Measurements from ENCODE around the gene CRNKL1.
A peak's percentile ranks its signal among the peaks of the same experiment; 100 is the strongest.

Gene CRNKL1

GRCh38 chr20:20034486-20034885 is 17.8 kb downstream of the CRNKL1 start:
- no peak overlapping the region for H3K27ac Mint-ChIP-seq
- no peaks in the 10 kb centered on the region for H3K9me3 Mint-ChIP-seq
- peaks cover 6% of the 10 kb centered on the region for H3K4me1 Mint-ChIP-seq (ENCODE audit: low read depth)
- no peak for DNase-seq (ENCODE audit: low spot score)
- no peaks in the 10 kb centered on the region for H3K27me3 Mint-ChIP-seq (ENCODE audit: low read depth)
- H3K36me3 Mint-ChIP-seq (ENCODE audit: low read depth): peaks cover 54% of the 10 kb centered on the region
- H3K4me3 Mint-ChIP-seq: no peak overlapping the region

- H3K4me1 Mint-ChIP-seq (ENCODE audit: low read depth): peaks cover 6% of the 10 kb centered on the region
- H3K27me3 Mint-ChIP-seq (ENCODE audit: low read depth): no peaks in the 10 kb centered on the region
- no peak for DNase-seq (ENCODE audit: low spot score)
- H3K36me3 Mint-ChIP-seq (ENCODE audit: low read depth): peaks cover 50% of the 10 kb centered on the region
- H3K27ac Mint-ChIP-seq: no peak overlapping the region
- no peak overlapping the region for H3K4me3 Mint-ChIP-seq
- no peaks in the 10 kb centered on the region for H3K9me3 Mint-ChIP-seq
Observed at GRCh38 chr20:20031790-20032189, 20.5 kb downstream of the CRNKL1 start.

DNA sequence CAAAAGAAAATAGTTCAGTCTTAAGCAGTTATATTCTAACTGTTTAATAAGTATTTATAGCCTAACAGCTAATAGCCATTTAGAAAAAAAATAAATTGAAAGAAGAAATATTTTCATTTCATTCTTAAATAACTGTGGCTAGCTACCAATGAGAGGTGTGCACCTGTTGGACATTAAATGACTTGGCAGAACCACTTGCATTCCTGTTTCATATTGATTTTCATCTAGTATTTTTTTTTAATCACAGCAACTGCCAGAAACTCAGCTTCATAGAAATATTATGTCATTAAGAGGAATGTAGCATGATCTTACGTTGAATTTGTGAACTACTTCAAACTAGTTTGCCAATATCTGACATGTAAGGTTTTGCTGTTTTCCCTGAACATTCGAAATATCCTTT is 25.0 kb downstream of the CRNKL1 start:
- no peaks in the 10 kb centered on the region for H3K9me3 Mint-ChIP-seq
- H3K27me3 Mint-ChIP-seq (ENCODE audit: low read depth): no peaks in the 10 kb centered on the region
- H3K27ac Mint-ChIP-seq: no peak overlapping the region
- H3K4me3 Mint-ChIP-seq: no peak overlapping the region
- H3K4me1 Mint-ChIP-seq (ENCODE audit: low read depth): peaks cover 15% of the 10 kb centered on the region
- H3K36me3 Mint-ChIP-seq (ENCODE audit: low read depth): peaks cover 32% of the 10 kb centered on the region
- DNase-seq (ENCODE audit: low spot score): no peak

DNA sequence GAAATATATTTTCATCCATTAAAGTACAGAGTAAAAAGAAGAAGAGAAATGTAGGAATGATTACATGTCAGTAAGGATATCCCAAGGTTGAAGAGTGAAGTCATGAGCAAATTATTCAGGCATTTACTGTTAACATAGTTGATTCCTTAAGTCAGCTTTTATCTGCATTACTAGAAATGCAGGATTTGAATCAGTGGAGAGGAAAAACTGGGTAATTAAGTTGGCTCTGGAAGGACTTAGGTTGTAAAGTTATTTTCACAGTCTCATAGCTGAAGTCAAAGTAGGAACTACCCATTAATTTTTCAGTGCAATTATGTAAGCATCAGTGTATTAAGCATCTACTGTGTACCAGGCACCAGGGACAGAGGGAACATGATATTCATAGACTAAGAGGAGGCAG is 27.3 kb downstream of the CRNKL1 start:
- peaks cover 24% of the 10 kb centered on the region for H3K36me3 Mint-ChIP-seq (ENCODE audit: low read depth)
- H3K27ac Mint-ChIP-seq: no peak overlapping the region

GRCh38 chr20:20023395-20023794 is 28.9 kb downstream of the CRNKL1 start:
- Mint-ChIP-seq H3K27ac (no peak overlapping the region), H3K27me3 (ENCODE audit: low read depth) (no peaks in the 10 kb centered on the region), H3K9me3 (no peaks in the 10 kb centered on the region), H3K4me1 (ENCODE audit: low read depth) (peaks cover 39% of the 10 kb centered on the region), H3K4me3 (no peak overlapping the region), H3K36me3 (ENCODE audit: low read depth) (peaks cover 23% of the 10 kb centered on the region)
- no peak for DNase-seq (ENCODE audit: low spot score)

More for the DNA sequence above, 27.3 kb downstream of the CRNKL1 start:
- Mint-ChIP-seq H3K4me3 (no peak overlapping the region), H3K9me3 (no peaks in the 10 kb centered on the region), H3K4me1 (ENCODE audit: low read depth) (peaks cover 29% of the 10 kb centered on the region), H3K27me3 (ENCODE audit: low read depth) (no peaks in the 10 kb centered on the region)
- DNase-seq (ENCODE audit: low spot score): no peak

- H3K9me3 Mint-ChIP-seq: no peaks in the 10 kb centered on the region
- peak overlapping the region; percentile 79 for H3K27ac Mint-ChIP-seq
- DNase-seq (ENCODE audit: low spot score): no peak
- peaks cover 42% of the 10 kb centered on the region for H3K4me1 Mint-ChIP-seq (ENCODE audit: low read depth)
- H3K4me3 Mint-ChIP-seq: peak overlapping the region; percentile 42
- no peaks in the 10 kb centered on the region for H3K27me3 Mint-ChIP-seq (ENCODE audit: low read depth)
- H3K36me3 Mint-ChIP-seq (ENCODE audit: low read depth): peaks cover 21% of the 10 kb centered on the region
Observed at GRCh38 chr20:20022498-20022897, 29.8 kb downstream of the CRNKL1 start.

- H3K9me3 Mint-ChIP-seq: no peaks in the 10 kb centered on the region
- H3K36me3 Mint-ChIP-seq (ENCODE audit: low read depth): peaks cover 16% of the 10 kb centered on the region
- no peak for DNase-seq (ENCODE audit: low spot score)
- no peaks in the 10 kb centered on the region for H3K27me3 Mint-ChIP-seq (ENCODE audit: low read depth)
- H3K4me1 Mint-ChIP-seq (ENCODE audit: low read depth): peaks cover 44% of the 10 kb centered on the region
- peak overlapping the region; percentile 67 for H3K27ac Mint-ChIP-seq
- peak overlapping the region; percentile 32 for H3K4me3 Mint-ChIP-seq
Observed at GRCh38 chr20:20021835-20022234, 30.4 kb downstream of the CRNKL1 start.

GRCh38 chr20:20020908-20021307 is 31.4 kb downstream of the CRNKL1 start:
- no peaks in the 10 kb centered on the region for H3K27me3 Mint-ChIP-seq (ENCODE audit: low read depth)
- H3K4me3 Mint-ChIP-seq: peak overlapping the region; percentile 11
- H3K36me3 Mint-ChIP-seq (ENCODE audit: low read depth): peaks cover 13% of the 10 kb centered on the region
- peak overlapping the region; percentile 46 for H3K27ac Mint-ChIP-seq
- H3K4me1 Mint-ChIP-seq (ENCODE audit: low read depth): peaks cover 48% of the 10 kb centered on the region
- DNase-seq (ENCODE audit: low spot score): no peak
- H3K9me3 Mint-ChIP-seq: no peaks in the 10 kb centered on the region

DNA sequence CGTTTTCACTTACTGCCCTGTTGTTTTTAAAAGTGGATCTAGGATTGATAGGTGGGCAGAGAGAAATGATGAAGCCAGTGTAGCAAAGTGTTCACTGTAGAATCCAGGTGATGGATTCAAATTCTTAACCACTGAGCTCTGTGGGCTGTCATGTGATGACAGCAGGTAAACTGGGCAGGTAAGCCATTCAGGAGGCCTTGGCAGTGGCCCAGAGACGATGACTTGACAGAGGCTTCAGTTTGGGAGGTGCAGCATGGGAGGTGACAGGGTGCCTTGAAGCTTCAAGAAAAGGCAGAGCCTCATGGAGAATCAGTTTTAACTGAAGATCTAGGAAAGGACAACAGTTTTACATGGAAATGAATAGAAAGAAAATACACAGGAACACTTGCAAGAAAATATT is 33.1 kb downstream of the CRNKL1 start:
- Mint-ChIP-seq H3K4me1 (ENCODE audit: low read depth) (peaks cover 48% of the 10 kb centered on the region), H3K27me3 (ENCODE audit: low read depth) (no peaks in the 10 kb centered on the region), H3K4me3 (peak overlapping the region; percentile 92), H3K27ac (peak overlapping the region; percentile 34), H3K9me3 (no peaks in the 10 kb centered on the region), H3K36me3 (ENCODE audit: low read depth) (peaks cover 13% of the 10 kb centered on the region)
- no peak for DNase-seq (ENCODE audit: low spot score)

DNA sequence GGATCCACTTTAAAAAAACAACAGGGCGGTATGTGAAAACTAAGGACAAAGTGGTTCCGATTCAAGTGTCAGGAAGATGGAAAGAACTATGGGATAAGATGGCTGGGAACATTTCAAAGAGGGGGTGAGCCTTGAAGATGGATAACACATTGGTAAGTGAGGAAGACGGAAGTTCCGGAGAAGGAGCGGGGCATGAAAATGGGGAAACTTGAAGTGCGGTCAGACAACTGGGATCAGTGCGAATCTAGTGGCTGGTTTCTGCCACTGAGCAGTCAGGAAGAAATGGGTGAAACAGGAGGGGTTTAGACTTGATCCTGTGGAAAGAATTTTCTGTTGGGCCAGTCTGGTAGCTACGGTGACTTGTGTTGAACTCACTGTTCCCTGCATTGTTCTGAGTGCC is 33.9 kb downstream of the CRNKL1 start:
- no peaks in the 10 kb centered on the region for H3K9me3 Mint-ChIP-seq
- H3K36me3 Mint-ChIP-seq (ENCODE audit: low read depth): peaks cover 10% of the 10 kb centered on the region
- peak overlapping the region; percentile 92 for H3K4me3 Mint-ChIP-seq
- peak overlapping the region; percentile 3 for H3K27ac Mint-ChIP-seq
- no peak for DNase-seq (ENCODE audit: low spot score)
- H3K27me3 Mint-ChIP-seq (ENCODE audit: low read depth): no peaks in the 10 kb centered on the region
- H3K4me1 Mint-ChIP-seq (ENCODE audit: low read depth): peaks cover 45% of the 10 kb centered on the region

- no peaks in the 10 kb centered on the region for H3K9me3 Mint-ChIP-seq
- H3K4me3 Mint-ChIP-seq: peak overlapping the region; percentile 92
- DNase-seq (ENCODE audit: low spot score): no peak
- peak overlapping the region; percentile 79 for H3K27ac Mint-ChIP-seq
- no peaks in the 10 kb centered on the region for H3K27me3 Mint-ChIP-seq (ENCODE audit: low read depth)
- peaks cover 9% of the 10 kb centered on the region for H3K36me3 Mint-ChIP-seq (ENCODE audit: low read depth)
- peaks cover 44% of the 10 kb centered on the region for H3K4me1 Mint-ChIP-seq (ENCODE audit: low read depth)
Observed at GRCh38 chr20:20017844-20018185, 34.5 kb downstream of the CRNKL1 start.

GRCh38 chr20:20017001-20017843 is 35.0 kb downstream of the CRNKL1 start, which contains the start of gene NAA20:
NAA20 (plus strand) TSS chr20:20017362; CDS start chr20:20017397, 35 bp downstream.
- H3K9me3 Mint-ChIP-seq: no peaks in the 10 kb centered on the region
- peak within 1 kb of the TSS; percentile 92 for H3K4me3 Mint-ChIP-seq
- peaks cover 9% of the 10 kb centered on the region for H3K36me3 Mint-ChIP-seq (ENCODE audit: low read depth)
- DNase-seq (ENCODE audit: low spot score): peak; percentile 90
- peak within 1 kb of the TSS; percentile 86 for H3K27ac Mint-ChIP-seq
- no peaks in the 10 kb centered on the region for H3K27me3 Mint-ChIP-seq (ENCODE audit: low read depth)
- H3K4me1 Mint-ChIP-seq (ENCODE audit: low read depth): peaks cover 38% of the 10 kb centered on the region

- Mint-ChIP-seq H3K9me3 (no peaks in the 10 kb centered on the region), H3K36me3 (ENCODE audit: low read depth) (peaks cover 8% of the 10 kb centered on the region), H3K27me3 (ENCODE audit: low read depth) (peaks cover 4% of the 10 kb centered on the region), H3K27ac (no peak overlapping the region), H3K4me1 (ENCODE audit: low read depth) (peaks cover 19% of the 10 kb centered on the region), H3K4me3 (no peak overlapping the region)
- no peak for DNase-seq (ENCODE audit: low spot score)
Observed at GRCh38 chr20:20014659-20015058, 37.6 kb downstream of the CRNKL1 start.

DNA sequence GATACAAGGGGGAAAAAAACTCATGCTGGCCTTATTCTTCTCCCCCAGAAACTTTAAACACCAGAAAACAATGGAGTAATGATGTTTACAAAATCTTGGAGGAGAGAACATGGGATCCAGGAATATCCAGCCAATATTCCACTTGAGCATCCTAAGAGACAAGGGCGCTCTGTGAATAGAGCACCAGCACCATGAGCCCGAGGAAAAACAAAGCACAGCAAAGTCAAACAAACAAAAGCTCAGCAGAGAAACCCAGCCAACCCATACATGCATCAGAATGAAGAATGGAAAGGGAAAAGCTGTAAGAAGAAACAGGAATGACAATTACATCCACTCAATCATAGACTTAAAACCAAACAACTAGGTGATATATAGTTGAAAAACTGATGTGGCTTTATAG is 39.7 kb downstream of the CRNKL1 start:
- Mint-ChIP-seq H3K27ac (no peak overlapping the region), H3K36me3 (ENCODE audit: low read depth) (no peaks in the 10 kb centered on the region), H3K27me3 (ENCODE audit: low read depth) (peaks cover 4% of the 10 kb centered on the region), H3K9me3 (no peaks in the 10 kb centered on the region), H3K4me1 (ENCODE audit: low read depth) (peaks cover 6% of the 10 kb centered on the region), H3K4me3 (no peak overlapping the region)
- no peak for DNase-seq (ENCODE audit: low spot score)

All from T-helper 2 cell treated with Interferon-gamma antibody and Interleukin-4, amounts not matched to agents 5 μg/mL and 100 μg/mL, for 36 hours (primary cell).